Breast epithelium (tissue), 3 donors: ENCODE data around the gene VAMP2.

Source experiments
- CTCF ChIP-seq, 3 donors: fragments of 450-650 bp; IDR thresholded peaks; one replicate each; pipeline ENCODE4 v1.5.1; 2016 to 2017; ENCODE audit warnings: antibody characterized with exemption in 3 of 3, mild to moderate bottlenecking in 3 of 3, moderate library complexity in 3 of 3
- POLR2A ChIP-seq: fragments of 450-650 bp; IDR thresholded peaks from one replicate; pipeline ENCODE4 v1.6.1; 2016; ENCODE audit warnings: antibody characterized with exemption, mild to moderate bottlenecking, moderate library complexity

GRCh38 chr17:8190506-8190905 is 27.8 kb upstream of the VAMP2 start:
- TF ChIP-seq CTCF (IDR thresholded peaks at IDR 0.05) (no peak), POLR2A (no peak)
